GM19023 (cell line): ENCODE results near the gene BIN1.

Source experiments
- ATAC-seq: cut with Tn5 transposase; IDR thresholded peaks from one replicate; pipeline ENCODE4 v1.9.1; 2021; ENCODE audit warnings: mild to moderate bottlenecking, moderate library complexity; ENCODE audit not compliant: unreplicated experiment

The BIN1 gene

GRCh38 chr2:127106991-127107621, at the start of gene BIN1:
BIN1 (minus strand) TSS chr2:127107154; CDS start chr2:127106943, 211 bp downstream.
- ATAC-seq, result peak; percentile 93

GRCh38 chr2:127155947-127156346, 49.0 kb upstream of the BIN1 start:
- ATAC-seq, result no peak

GRCh38 chr2:127155028-127155581, 48.2 kb upstream of the BIN1 start:
- no peak for ATAC-seq

GRCh38 chr2:127154396-127154795, 47.4 kb upstream of the BIN1 start:
- no peak for ATAC-seq

- ATAC-seq, result no peak
Observed at GRCh38 chr2:127153691-127154158, 46.8 kb upstream of the BIN1 start.

- ATAC-seq, result no peak
Observed at GRCh38 chr2:127150996-127151395, 44.0 kb upstream of the BIN1 start.

- no peak for ATAC-seq
Observed at GRCh38 chr2:127149384-127149783, 42.4 kb upstream of the BIN1 start.

- ATAC-seq, result no peak
Observed at GRCh38 chr2:127146820-127147502, 40.0 kb upstream of the BIN1 start.

- ATAC-seq, result no peak
Observed at GRCh38 chr2:127146071-127146725, 39.2 kb upstream of the BIN1 start.

- no peak for ATAC-seq
Observed at GRCh38 chr2:127145280-127145895, 38.4 kb upstream of the BIN1 start.

- ATAC-seq, result no peak
Observed at GRCh38 chr2:127143841-127144782, 37.2 kb upstream of the BIN1 start.

- no peak for ATAC-seq
Observed at GRCh38 chr2:127142663-127143630, 36.0 kb upstream of the BIN1 start.

- no peak for ATAC-seq
Observed at GRCh38 chr2:127140538-127140937, 33.6 kb upstream of the BIN1 start.

GRCh38 chr2:127139766-127140165, 32.8 kb upstream of the BIN1 start:
- ATAC-seq, result no peak

GRCh38 chr2:127138281-127138680, 31.3 kb upstream of the BIN1 start:
- ATAC-seq, result no peak

- no peak for ATAC-seq
Observed at GRCh38 chr2:127137741-127138140, 30.8 kb upstream of the BIN1 start.

GRCh38 chr2:127137225-127137624, 30.3 kb upstream of the BIN1 start:
- no peak for ATAC-seq

- ATAC-seq, result peak; percentile 79
Observed at GRCh38 chr2:127134833-127135830, 28.2 kb upstream of the BIN1 start.
